Measurements from ENCODE around the gene EMILIN2.
A peak's percentile ranks its signal among the peaks of the same experiment; 100 is the strongest.

The EMILIN2 gene

GRCh38 chr18:2879889-2880288 is 33.1 kb downstream of the EMILIN2 start:
- no peak for DNase-seq

DNA sequence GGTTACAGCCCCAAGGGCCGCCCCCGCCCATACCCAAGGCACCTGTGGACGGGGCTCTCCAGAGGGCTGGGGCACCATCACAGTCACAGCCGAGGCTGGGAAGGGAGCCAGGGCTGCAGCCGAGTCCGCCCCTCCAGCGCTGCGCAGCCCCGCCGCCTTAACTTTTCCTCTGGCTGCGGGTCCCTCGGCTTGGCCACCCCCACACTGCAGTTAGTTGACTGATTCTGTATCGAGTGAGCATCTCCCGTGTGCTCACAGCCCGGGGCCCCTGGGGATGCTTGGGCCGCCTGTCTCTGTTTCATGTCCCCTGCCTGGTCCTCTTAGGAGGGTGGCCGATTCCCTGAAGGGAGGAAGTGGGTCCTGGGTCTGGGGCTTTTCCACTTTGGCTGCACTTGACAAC is 33.7 kb downstream of the EMILIN2 start:
- DNase-seq = no peak

- peak; percentile 93 for DNase-seq
Measured at GRCh38 chr18:2881088-2881839, 34.5 kb downstream of the EMILIN2 start.

DNA sequence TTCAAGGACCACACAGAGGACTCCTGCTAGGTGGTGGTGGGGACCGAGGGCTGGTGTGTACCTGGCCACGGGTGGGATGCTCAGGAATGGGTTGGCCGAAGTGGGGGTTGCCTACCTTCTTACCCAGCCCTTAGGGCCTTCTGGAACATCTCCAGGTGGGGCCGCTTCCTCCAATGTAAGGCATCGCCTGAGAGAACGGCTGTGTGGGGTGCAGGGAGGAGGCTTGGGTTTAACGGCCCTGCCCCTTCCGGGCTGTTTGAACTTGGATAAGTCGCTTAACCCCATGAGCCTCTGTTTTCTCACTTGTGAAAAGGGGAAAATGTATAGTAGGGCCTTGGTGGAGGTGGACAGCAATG is 35.0 kb downstream of the EMILIN2 start:
- no peak for DNase-seq

- no peak for DNase-seq
Measured at GRCh38 chr18:2882201-2882600, 35.4 kb downstream of the EMILIN2 start.

GRCh38 chr18:2883076-2883735 is 36.4 kb downstream of the EMILIN2 start:
- peak; percentile 13 for DNase-seq

DNA sequence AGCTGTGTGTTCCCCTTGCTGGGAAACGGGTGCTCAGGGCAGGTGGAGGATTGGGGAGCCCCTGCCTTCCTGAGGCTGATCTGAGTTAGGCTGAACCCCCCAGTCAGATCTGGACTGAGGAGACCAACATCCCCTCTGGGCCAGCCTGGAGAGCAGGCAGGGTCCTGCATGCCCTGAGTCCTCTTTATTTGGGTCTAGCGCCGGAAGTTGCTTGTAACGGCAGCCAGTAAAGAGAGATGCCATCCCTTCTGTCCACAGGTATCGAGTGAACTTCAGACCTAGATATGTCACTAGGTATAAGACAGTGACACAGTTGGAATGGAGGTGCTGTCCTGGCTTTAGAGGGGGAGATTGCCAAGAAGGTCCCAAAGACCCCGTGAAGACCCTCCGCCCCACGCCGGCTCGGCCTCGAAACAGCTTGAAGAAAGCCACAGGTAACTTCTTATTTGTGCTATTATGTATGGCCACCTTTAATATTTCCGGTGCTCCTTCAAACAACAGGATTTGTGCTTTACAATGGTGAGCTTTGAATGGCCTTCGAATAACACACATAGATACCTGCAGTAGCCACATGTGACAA is 38.0 kb downstream of the EMILIN2 start:
- DNase-seq = no peak

DNA sequence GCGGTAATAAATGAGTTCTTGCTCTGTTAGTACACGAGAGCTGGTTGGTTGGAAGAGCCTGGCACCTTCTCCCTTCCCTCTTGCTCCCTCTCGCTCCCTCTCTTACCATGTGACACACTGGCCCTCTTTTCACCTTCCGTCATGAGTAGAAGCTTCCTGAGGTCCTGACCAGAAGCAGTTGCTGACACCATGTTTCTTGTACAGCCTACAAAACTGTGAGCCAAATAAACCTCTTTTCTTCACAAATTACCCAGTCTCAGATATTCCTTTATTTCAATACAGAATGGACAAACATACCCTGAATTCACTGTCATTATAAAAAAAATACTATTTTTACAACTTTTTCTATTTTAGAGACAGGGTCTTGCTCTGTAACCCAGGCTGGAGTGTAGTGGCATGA is 40.7 kb downstream of the EMILIN2 start:
- DNase-seq = no peak

GRCh38 chr18:2889761-2890192 is 43.0 kb downstream of the EMILIN2 start:
- DNase-seq = peak; percentile 19

GRCh38 chr18:2890606-2891005 is 43.8 kb downstream of the EMILIN2 start:
- no peak for DNase-seq

GRCh38 chr18:2891526-2892431 is 45.0 kb downstream of the EMILIN2 start:
- DNase-seq = no peak

- no peak for DNase-seq
Measured at GRCh38 chr18:2893056-2893455, 46.2 kb downstream of the EMILIN2 start.

- DNase-seq = no peak
Measured at GRCh38 chr18:2893676-2894075, 46.9 kb downstream of the EMILIN2 start.

GRCh38 chr18:2894131-2894840 is 47.5 kb downstream of the EMILIN2 start:
- no peak for DNase-seq

GRCh38 chr18:2894841-2895370 is 48.1 kb downstream of the EMILIN2 start:
- DNase-seq = no peak

- DNase-seq = no peak
Measured at GRCh38 chr18:2895391-2895790, 48.6 kb downstream of the EMILIN2 start.

- DNase-seq = no peak
Measured at GRCh38 chr18:2896990-2897389, 50.2 kb downstream of the EMILIN2 start.

DNA sequence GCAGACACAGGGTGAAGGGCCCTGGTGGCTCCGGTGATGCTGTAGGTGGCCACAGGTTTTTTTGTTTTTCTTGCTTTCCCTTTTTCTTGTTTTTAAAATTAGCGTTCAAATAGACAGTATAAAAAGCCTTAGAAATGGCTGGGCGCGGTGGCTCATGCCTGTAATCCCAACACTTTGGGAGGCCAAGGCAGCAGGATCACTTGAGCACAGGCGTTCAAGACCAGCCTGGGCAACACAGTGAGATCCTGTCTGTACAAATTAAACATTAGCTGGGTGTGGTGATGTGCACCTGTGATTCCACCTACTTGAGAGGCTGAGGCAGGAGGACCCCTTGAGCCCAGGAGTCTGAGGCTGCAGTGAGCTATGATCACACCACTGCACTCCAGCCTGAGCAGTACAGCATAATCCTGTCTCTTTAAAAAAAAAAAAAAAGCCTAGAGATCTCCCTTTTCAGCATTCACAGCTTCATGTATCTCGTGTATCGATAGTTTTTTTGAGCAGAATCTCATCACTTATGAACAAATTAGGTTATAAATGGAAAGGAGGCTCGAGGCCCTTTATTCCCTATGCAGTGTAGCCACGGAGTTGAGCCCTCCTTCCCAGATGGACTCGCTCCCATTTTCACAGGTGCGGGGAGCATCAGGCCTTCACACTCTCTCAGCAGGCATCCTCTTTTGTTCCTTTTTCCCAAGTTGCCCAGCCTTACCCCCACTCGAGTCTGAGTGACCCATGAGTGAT is 50.8 kb downstream of the EMILIN2 start:
- DNase-seq = no peak

DNA sequence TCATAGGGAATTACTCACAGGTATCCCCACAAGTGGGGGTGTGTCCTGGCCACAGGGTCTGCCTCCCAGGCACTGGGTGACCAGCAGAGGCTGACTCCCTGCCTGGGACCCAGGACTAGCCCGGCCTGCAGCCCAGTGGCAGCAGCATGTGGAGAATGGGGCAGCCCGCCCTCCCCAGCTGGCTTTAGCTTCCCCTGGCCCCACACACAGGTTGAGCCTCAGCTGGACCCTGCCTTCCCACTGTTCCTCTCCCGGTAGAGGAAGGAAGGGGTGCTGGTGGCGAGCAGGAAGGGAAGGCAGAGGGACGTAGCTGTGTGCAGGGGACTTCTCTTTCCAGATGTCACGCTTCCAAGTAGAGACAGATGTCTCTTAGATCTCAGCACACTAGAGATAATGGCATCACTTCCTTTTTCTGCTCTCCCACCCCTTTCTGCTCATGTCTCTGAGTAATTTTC is 51.4 kb downstream of the EMILIN2 start:
- peak; percentile 38 for DNase-seq

DNA sequence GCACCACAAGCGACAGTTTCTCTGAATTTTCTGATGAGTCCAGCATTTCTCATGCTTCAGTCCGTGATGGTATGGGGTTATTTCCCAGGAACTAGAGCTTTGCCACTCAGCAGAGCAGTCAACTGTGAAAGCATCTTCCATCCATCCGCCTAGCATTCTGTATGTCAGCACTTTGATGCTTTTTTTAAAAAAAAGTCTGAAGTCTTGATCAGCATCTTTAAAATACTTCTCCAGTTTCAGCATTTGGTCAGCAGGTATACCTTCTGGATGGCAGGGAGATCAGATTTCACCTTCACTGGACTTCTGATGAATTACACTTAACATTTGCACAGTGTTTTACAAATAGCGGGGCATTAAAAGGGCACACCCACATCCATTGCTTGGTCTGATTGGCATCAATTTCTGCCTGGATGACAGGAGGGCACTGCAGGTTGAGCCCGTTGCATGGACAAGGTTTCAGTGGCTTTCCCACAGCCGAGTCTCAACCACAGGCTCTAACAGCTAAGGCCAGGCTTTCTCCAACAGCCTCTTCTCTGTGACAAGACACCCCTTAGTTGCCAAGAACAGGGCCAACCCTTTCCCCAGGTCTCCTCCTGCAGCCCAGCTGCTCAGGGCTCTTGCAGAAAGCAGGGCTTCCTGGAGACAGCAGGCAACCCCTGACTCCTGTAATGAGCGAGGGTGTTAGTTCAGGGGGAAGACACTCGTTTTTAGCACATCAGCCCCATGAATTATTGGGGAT is 54.0 kb downstream of the EMILIN2 start:
- no peak for DNase-seq
